GM12864 (cell line): ENCODE results near the gene TRPM5.

Source experiments
- DNase-seq: peaks from one replicate; pipeline ENCODE4 v3.0.0-alpha.2; 2011; ENCODE audit warnings: low read depth
- H3K4me3 ChIP-seq: 2 replicates; pipeline ENCODE4 v1.5.1; 2011; ENCODE audit warnings: mild to moderate bottlenecking, low read depth, low read length, control low read depth
- TF ChIP-seq, protein P1 (sequence below): IDR thresholded peaks from 2 replicates; pipeline ENCODE4 v1.5.1; 2011; ENCODE audit warnings: low read depth, mild to moderate bottlenecking, moderate library complexity, low read length, control low read depth, inconsistent platforms; ENCODE audit errors: missing control alignments

TRPM5 gene

DNA sequence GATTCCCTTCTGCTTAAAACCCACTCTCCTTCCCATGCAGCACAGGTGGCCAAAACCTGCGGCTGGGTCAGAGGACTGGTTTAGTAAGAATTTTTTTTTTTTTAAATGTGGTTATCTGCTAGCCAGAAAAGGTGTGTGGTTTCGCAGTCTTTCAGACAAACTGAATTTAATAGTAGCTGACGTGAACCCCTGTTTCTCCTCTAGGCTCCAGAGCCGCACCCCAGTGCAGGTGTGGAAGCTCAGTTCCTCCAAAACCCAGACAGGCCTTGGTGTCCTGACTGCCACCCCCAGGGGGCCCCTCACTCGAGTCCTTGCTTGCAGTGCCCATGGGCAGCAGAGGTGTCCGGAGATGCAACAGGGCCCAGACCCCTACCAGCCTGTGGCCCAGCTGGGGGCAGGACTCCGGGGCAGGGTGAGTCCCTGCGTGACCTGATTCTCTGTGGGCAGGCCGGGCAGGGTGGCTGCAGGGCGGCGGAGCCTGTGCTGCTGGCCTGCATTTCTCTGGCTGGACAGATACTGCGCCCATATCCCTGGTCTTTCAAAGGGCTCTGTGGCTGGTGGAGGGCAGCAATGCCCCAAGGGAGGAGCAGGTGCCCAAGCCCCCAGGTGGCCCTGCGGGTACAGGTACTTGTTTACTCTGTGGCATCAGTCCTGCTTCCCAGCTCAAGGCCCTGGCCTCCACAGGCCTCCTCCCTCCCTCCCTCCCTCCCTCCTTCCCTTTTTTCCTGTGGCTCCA lies 15.7 kb upstream of the TRPM5 start:
- TF ChIP-seq, protein P1, sequence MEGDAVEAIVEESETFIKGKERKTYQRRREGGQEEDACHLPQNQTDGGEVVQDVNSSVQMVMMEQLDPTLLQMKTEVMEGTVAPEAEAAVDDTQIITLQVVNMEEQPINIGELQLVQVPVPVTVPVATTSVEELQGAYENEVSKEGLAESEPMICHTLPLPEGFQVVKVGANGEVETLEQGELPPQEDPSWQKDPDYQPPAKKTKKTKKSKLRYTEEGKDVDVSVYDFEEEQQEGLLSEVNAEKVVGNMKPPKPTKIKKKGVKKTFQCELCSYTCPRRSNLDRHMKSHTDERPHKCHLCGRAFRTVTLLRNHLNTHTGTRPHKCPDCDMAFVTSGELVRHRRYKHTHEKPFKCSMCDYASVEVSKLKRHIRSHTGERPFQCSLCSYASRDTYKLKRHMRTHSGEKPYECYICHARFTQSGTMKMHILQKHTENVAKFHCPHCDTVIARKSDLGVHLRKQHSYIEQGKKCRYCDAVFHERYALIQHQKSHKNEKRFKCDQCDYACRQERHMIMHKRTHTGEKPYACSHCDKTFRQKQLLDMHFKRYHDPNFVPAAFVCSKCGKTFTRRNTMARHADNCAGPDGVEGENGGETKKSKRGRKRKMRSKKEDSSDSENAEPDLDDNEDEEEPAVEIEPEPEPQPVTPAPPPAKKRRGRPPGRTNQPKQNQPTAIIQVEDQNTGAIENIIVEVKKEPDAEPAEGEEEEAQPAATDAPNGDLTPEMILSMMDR, result no peak
- no peak for DNase-seq
- H3K4me3 ChIP-seq, result no peak overlapping the region

DNA sequence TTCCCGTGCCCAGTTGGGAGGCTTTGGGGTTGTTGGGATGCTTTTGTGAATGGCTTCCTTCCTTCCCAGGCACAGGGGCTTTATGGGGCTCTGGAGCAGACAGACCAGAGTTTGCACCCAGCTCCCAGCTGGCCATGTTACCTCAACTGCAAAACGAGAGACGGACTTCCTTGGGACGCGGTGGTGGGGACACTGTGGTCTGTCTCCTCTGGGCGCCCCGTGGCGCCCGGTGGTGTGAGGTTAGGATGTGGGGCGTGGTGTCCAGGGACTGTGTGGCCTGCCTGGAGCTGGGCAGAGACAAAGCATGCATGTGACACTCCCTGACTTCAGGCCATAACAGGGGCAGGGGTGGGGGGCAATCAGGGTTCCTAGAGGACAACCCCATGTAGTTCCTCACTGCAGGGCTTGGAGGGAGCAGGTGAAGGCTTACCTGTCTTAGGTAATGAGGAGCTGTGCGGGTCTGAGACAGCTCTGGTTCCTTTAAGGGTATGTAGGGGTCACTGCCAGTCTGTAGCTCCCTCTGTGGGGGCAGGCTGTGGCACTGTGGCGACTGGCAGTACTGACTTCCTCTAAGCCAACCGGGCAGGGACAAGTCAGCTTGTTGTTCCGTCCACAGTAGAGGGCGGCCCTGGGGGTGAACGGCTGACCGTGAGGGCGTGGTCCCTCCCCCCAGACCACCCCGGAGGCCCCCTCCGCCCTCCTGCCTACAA lies 14.9 kb upstream of the TRPM5 start:
- TF ChIP-seq, protein P1, result no peak
- no peak overlapping the region for H3K4me3 ChIP-seq
- DNase-seq, result no peak

DNA sequence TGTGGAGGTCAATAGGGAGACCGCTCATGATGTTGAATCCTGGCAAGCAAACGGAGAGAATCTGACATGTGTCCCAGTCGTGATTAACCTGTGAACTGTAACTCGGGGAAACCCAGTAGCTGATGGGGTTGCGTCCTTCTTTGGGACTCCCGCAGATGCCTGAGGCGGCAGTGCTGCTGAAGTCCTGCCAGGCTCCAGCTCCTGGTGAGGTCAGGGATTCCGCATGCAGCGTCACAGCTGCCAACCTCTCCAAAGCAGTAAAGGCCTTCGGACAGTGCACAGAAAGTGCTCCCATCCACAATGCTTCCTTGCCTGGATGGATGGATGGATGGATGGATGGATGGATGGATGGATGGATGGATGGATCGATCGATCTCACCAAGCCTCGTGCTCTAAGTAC lies 14.0 kb upstream of the TRPM5 start:
- H3K4me3 ChIP-seq, result no peak overlapping the region
- no peak for DNase-seq
- TF ChIP-seq, protein P1, result no peak

DNA sequence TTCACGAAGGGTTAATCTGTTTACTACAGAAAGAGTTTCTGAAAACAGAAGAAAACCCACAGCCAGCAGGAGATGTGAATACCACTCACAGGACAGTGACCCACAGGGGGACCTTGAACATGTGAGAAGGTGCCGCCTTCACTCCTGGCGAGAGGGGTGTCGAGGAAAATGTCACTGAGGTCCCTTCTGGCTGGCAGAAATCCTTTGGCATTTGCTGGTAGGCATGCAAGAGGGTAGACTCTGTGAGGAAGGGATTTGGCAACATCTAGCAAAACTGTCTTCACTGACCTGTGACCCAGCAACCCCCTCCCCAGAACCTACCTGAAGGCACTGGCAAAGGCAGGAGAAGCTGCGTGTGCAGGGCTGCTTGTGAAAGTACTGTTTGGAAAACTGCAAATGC lies 9.1 kb upstream of the TRPM5 start:
- no peak overlapping the region for H3K4me3 ChIP-seq
- no peak for DNase-seq
- TF ChIP-seq, protein P1, result no peak

DNA sequence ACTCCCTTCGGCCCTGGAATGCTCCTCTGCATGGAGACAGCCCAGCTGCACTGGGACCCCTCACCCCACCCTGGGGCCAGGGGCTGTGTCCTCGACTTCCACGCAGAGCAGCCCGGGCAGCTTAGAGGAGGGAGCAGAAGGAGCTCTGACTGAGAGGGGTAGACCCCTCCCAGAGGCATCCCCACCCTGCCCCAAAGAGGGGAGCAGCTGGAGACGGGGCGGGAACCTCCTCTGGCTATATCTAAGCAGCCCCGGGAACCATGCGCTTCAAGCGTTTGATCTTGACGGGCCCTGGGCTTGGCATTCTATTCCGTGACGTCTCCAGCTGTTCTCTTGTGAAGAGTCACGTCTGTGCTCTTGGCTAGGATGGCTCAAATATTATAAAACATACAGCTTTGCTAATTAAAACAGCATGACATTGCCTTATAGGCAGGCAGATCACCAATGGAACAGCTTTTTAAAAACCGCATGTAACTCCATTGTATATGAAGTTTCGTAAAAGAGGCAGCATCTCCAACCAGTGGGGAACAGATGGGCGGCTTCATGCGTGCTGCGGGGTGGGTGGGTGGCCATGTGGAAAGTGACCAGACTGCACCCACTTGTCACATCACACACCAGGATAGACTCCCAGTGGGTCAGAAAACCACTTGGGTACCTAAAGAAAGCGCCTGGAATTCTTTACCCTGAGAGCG lies 8.2 kb upstream of the TRPM5 start:
- no peak overlapping the region for H3K4me3 ChIP-seq
- TF ChIP-seq, protein P1, result no peak
- no peak for DNase-seq

DNA sequence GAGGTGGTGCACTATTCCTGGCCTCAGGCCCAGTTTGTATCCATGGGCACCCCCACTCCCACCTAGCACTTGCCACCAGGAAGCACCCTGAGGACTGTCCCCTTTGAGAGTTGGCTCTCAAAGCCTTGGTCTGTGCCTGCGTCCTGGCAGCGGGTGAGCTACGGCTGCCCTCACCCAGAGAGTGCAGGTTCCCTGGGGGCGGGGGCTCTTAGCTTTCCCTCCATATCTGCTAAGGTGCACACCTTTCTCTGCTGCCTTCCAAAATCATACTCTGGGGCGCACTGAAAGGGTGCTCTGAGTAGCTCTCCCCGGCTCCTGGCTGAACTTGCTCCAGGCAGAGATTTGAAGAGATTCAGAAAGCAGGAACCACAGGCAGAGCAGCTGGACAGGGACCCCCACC lies 7.6 kb upstream of the TRPM5 start:
- no peak overlapping the region for H3K4me3 ChIP-seq
- no peak for DNase-seq
- TF ChIP-seq, protein P1, result no peak

DNA sequence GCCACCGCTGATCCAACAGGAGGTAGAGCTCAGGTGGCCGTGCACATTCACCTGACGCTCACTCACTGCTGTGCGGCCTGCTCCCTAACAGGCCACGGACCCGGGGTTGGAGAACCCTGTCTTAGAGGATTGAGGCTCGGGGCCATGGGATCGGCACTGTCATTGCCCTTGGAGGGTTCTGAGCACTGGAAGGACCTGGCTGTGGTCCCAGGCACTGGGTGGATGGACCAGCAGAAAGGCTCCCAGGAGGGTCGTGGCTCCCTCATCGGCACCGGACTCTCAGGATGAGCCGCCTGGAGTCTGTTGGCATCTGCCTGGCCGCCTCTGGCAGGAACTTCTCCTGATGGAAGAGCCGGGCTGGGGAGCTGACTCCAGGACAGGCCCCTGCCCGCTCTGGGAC lies 7.0 kb upstream of the TRPM5 start:
- no peak overlapping the region for H3K4me3 ChIP-seq
- DNase-seq, result no peak
- TF ChIP-seq, protein P1, result no peak
